GM18520 (cell line): ENCODE results near the gene HOXC5.

Experiments used
- ATAC-seq: cut with Tn5 transposase; IDR thresholded peaks from one replicate; pipeline ENCODE4 v1.9.1; 2021; ENCODE audit not compliant: unreplicated experiment

The HOXC5 gene

DNA sequence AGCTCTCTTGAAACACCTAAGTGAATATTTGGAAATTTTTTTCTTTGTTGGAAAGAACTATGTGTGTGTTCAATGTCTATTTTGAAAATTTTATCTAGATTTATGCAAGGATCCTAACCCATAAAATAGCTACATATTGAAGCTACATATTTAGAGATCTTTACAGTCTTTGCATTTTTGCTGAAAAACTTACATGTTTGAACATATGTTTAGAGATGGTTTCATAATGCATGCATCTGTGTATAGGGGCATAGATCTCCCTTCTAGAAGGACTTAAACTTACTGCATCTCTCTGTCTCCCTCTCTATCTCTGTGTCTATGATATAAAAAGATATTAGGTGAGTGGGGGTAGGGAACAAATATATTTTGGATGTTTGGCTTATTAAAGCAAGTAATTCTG, 12.6 kb downstream of the HOXC5 start:
- no peak for ATAC-seq

DNA sequence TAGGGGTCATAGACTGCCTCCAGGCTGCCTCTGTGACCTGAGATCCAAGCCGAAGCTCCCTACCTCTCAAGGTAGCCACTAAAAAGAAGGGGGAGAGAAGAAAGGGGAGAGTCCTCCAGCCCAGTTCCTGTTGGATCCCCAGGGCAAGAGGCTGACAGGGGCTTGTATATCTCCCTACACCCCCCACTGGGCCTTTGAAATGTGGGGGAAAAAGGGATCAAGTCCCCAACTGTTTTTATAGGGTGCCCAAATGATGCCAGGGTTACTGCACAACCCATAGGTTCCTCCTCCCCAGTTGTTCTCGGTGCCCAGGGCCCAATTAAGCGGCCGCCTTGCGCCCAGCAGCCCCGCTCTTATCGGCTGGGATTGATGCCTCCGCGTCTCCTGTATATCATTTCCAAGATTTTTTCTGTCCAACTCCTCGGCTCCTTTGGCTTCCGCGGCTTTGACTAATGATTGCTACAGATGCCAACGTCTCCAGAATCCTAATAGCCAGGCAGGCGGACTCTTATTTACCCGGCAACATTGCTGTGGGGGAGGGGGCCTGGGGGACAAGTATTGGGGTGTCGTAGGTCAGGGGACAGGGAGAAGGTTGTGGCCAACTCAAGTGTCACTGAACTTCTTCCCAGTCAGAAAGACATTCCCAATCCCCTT, 13.1 kb downstream of the HOXC5 start:
- no peak for ATAC-seq

DNA sequence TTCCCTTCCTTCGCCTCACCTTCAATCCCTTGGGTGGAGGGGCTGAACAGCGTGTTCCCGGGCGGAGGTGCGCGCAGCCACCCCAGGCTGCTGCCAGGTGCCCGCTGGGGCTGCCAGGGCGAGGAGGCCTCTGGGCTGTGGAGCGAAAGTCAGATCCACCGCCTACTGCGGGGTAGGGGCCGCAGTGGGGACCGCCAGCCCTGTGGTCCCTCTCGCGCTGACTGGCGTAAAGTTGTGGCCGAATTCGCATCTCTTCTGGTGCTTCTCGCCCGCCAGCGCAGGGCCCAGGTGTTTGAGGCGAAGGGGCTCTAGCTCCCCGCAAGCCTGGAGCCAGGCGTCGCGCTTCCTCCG, 13.9 kb downstream of the HOXC5 start:
- no peak for ATAC-seq

DNA sequence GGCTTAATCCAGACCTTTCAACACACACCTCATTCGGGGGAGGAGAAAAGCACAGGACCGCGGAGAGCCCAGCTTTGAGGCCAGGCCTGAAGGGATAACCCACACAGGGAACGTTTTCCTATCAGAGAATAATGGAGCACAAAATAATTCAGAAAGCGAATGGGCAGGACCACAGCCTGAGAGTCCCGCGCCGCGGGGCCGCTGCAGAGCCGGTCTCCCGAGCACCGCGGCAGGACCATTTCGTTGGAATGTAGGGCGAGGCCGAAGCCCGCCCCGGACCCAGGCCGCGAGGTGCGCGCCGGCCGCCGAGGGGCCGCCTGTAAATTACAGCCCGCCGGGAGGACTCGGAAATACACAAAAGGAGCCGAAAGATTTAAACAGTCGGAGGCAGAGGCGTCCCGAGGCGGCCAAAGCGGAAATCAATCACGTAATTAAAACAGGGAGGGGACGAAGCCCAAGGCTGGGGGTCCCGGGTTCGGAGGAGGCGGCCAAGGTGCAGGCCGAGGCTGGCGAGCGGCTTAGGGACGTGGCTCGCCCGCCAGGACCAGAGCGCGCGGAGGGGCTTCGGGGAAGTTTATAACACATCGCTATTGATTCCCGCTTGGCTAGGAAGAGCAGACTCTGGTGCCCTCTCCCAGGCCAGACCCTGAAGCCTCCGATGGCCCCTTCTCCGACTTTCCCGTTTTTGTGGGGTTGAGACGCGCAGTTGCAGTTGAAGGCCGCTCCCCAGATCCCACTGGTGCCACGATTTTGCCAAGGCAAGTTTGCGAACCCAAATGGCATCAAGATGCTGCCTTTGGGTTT, 14.5 kb downstream of the HOXC5 start:
- no peak for ATAC-seq

DNA sequence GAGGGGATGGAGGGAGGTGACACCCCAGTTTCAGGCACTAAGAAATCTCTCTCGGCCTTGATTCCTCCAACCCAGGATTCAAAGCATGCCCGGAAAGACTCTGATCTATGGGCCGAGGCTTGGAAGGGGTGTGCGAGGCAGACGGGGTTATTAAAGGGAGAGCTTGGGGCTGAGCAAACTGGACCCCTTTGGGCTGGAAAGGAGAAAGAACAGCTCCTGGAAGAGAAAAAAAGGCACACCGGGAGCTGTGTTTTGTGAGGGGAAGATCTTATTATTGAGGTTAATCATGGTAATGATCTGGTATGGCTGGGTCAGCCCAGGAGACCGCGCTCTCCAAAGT, 15.1 kb downstream of the HOXC5 start:
- no peak for ATAC-seq

DNA sequence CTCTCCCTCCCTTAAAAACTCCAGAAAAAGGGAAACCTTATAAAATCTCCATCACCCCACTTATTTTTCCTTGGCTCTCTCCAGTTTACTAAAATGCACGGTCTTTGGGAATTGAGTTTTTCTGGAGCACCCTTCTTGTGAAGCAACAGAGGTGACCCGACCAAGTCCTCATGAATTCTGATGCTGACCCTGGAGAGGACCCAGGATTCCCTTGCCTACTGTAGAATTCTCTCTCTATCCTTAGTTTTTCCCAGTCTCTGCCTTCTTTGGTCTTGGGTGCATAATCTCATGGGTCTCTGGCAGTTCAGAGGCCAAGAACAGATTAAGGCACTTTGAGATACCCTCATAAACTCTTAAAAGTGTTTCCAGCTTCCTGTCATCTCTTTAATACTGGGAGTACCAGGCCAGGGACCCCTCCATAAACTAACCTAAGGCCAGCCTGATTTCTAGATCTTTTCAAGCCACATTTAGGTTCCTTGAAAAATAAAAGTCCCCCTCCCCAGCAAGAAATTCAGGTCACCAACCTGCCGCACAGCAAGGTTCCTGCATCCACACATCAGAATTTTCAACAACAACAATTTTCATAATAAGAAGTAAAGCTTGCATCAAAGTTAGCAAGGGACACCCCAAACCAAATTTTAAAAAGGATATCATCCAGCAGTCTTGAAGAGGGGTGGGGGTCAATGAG, 15.7 kb downstream of the HOXC5 start:
- no peak for ATAC-seq

DNA sequence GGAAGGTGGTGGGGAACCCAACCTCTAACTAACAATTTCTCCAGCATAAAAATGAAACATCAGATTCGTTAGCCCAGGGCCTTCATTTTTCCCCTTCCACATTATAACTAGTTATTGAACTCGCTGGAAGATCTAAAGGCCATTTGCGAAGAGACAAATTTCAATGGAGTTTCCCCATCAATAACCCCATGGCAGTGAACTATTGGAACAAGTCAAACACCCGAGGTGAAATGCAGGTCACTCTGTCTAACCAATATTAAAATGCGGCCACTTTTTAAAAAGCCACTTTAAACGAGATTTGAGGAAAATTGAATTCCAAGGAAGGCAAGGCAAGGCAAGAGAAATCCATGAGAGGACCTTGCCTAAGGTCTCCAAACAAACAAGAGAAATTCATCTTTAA, 16.3 kb downstream of the HOXC5 start:
- no peak for ATAC-seq

DNA sequence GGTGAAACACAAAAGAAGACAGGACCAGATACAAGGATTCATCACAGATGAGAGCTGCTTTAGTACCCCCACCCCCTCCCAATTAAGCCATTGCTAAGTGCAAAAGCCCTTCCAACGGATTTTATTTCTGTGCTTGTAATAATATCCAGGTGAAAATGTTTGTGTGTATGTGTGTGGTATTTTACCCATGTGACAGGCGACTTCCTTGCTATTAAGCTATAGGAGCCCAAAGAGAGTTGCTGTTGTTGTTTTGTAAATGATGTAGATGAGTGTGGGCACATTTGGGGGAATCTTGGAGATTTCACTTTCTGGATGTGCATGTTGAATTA, 17.6 kb downstream of the HOXC5 start:
- no peak for ATAC-seq

DNA sequence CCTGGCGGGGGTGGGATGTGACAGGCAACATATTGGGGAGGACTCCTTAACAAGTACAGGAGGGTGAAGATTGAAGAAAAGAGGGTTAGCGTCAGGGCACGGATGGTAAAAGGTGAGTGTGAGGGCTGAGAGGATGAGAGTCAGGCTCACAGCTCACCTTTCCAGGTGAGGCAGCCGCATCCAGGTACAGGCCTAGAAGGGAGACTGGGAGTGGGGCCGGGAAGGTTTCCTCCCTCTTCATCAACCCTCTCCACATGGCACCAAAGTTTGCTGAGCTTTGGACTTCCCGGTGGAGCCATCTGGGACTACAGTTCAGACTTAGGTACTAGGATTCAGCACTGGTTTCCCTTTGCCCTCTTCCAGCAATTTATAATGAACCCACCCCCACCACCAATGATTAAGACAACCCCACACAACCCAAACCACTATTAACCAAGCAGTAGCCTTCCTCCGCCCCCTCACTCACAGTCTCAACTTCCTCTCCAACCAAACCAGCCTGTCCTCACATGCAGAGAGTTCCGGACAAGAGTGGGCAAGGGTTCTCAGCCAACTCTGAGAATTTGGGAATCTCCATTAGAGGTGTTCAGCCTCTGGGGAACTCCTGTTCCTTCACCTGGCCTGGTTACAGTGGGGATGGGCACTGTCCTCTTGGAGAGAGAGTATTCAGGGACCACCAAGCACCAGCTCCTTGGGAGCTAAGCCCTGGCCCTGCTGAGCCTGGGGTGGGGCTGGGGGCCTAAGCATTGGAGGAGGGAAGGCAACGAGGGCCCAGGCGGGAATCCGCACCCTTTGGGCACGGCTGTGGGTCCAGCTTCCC, 18.4 kb downstream of the HOXC5 start:
- ATAC-seq = no peak

DNA sequence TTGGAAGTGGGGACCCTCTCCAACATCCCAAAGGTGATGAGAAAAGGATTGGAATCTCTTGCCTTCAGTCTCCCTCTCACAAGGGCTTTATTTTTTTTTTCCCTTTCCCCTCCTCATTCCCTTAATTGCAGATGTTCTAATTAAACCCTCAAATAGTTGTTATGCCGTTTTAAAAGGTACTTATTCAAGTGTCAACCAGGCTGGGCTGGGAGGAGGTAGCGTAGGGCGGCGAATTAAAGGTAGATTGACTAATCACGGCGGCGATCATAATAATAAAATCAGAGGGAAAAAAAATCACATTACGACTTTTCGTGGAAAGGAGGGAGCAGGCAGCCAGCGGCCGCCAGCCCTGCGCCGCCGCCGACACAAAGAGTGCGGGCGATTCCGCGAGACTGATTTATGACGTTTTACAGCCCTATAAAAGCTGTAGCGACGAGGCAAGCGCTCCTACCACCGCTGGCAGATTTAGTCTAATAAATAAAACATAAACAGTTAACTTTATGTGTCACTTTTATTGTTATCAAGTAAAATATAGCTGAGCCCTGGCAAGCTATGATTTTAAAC, 19.1 kb downstream of the HOXC5 start:
- ATAC-seq = no peak

DNA sequence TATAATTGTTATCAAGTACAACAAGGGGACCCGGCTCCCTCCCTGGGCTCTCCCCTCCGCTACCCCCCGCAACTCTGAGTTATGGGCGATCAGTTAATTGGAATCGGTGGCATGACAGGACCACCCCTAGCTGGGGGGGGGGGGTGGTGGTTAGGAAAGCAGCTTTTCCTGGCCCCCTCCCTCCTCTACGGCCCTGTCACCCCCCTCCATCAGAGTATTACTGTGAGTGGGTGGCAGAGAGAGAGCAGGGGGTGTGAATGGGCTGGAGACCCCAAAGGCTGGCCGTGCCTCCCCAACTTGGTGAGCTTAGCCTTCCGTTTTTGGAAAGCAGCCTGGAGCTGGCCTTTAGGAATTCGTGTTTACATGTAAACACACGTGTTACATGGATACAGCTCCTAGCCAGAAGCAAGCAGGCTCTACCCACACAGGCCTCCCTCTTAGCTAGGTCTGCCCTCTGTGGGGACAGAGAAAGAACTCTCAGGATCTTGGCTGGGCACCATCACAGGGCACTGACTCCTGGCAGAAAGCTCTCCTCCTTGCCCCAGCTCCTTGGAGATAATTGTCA, 19.7 kb downstream of the HOXC5 start:
- no peak for ATAC-seq

DNA sequence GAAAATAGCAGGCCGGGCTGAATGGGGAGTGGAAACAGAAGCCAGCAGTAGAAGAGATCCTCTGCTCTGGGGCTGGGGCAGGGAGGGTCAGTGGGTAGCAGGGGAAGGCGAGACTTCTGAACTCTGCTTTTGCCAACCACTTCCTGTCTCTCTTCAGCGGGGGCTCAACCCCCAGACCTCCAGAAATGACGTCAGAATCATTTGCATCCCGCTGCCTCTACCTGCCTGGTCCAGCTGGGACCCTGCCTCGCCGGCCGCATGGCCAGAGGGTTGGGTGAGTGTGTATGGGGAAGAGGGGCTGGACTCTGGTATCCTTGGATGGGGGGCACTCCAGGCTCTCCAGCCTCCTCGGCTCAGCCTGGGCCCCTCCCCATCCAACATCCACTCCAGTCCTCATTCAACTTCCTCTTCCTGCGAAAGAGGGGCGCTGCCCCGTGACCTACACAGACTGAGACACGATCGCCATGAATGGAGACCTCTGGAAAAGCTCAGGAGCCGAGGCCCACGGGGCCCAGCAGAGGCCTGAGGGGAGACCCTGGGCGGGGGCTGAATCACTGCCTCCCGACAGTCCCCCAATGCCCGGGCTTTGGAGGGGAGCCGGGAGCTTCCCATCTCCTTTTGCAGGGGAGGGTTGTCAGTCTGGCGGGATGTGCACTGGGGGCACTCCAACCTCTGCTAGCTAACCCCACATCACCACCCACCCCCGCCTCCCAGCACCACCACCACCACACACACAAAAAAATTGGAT, 20.3 kb downstream of the HOXC5 start:
- ATAC-seq = peak; percentile 49

DNA sequence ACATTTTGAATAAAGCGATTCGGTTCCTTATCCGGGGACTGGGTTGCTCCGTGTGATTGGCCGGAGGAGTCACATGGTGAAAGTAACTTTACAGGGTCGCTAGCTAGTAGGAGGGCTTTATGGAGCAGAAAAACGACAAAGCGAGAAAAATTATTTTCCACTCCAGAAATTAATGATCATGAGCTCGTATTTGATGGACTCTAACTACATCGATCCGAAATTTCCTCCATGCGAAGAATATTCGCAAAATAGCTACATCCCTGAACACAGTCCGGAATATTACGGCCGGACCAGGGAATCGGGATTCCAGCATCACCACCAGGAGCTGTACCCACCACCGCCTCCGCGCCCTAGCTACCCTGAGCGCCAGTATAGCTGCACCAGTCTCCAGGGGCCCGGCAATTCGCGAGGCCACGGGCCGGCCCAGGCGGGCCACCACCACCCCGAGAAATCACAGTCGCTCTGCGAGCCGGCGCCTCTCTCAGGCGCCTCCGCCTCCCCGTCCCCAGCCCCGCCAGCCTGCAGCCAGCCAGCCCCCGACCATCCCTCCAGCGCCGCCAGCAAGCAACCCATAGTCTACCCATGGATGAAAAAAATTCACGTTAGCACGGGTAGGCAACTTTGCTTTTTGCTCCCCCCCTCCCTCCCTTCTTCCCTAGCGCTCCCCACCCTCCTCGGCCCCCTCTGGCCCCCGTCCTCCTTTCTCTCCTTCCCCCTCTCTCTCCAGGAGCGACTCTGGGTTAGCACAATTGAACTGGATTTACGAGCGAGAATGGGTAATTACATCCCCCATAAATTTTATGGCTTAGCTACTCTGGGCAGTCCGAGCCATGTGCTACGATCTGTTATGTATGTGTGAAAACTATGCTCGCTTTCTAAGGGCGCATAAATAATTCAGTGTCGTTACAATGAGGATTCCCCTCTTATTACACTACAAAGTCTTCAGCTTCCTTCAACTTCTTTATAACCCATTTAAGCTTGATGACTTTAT, 21.2 kb downstream of the HOXC5 start, which contains the start of gene HOXC4:
HOXC4 (plus strand) TSS at position 85 of the 991 bp plus-strand sequence; CDS start at position 173, 88 bp downstream.
- ATAC-seq = no peak

DNA sequence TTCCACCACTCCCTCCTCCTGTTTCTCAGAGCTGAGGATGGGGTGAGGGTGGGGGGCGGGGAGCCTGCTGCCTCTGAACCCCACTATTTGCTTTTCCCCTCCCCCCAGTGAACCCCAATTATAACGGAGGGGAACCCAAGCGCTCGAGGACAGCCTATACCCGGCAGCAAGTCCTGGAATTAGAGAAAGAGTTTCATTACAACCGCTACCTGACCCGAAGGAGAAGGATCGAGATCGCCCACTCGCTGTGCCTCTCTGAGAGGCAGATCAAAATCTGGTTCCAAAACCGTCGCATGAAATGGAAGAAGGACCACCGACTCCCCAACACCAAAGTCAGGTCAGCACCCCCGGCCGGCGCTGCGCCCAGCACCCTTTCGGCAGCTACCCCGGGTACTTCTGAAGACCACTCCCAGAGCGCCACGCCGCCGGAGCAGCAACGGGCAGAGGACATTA, 21.9 kb downstream of the HOXC5 start:
- no peak for ATAC-seq

DNA sequence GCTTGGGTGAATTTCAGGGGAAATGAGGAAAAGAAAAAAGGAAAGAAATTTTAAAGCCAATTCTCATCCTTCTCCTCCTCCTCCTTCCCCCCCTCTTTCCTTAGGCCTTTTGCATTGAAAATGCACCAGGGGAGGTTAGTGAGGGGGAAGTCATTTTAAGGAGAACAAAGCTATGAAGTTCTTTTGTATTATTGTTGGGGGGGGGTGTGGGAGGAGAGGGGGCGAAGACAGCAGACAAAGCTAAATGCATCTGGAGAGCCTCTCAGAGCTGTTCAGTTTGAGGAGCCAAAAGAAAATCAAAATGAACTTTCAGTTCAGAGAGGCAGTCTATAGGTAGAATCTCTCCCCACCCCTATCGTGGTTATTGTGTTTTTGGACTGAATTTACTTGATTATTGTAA, 22.7 kb downstream of the HOXC5 start:
- ATAC-seq = no peak

DNA sequence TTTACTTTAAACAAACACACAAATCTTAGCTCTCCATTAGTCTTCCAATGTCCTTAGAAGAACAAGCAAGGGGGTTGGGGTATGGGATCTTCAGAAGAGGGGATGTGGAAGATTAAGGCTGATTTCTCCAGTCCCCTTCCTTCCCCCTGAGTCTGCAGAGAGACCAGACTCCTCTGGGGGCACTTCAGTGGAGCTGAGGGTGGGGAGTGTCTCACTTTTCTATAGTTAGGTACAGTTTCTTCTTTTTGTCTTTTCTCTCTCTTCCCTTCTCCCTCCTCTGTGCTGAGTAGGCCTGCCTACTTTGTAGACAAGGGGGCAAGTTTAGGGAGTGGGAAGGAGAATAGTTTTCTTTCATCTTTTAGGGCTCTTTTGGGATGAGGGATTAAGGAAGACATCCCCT, 23.3 kb downstream of the HOXC5 start:
- ATAC-seq = no peak

DNA sequence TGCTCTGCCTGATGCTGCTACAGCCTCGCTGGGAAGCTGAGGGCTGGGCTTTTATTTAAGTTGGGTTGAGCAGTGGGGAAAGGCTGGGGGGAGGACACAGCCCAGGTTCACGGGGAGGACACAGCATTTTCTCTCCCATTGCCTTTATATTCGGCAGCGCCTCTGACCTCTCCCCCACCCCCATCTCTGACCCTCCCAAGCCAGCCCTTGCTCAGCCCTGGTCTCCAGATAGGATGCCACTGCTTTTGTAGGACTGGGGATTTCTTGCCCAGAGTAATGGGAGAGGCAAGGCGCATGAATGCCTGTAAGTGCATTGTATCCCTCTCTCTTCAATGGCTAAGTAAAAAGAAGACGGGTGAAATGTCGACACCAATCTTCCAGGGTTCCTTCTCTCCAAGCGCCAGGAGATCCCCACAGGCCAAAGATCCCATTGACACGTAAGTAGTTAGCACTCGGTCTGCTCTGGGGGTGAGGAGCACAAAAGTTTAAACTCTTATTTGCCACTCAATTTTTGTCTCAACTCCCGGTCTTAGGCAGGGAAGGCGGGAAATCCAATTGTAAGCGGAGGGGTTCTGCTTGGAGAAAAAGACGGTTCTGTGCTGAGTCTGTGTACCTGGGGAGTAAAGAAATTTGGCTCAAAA, 25.4 kb downstream of the HOXC5 start:
- no peak for ATAC-seq

DNA sequence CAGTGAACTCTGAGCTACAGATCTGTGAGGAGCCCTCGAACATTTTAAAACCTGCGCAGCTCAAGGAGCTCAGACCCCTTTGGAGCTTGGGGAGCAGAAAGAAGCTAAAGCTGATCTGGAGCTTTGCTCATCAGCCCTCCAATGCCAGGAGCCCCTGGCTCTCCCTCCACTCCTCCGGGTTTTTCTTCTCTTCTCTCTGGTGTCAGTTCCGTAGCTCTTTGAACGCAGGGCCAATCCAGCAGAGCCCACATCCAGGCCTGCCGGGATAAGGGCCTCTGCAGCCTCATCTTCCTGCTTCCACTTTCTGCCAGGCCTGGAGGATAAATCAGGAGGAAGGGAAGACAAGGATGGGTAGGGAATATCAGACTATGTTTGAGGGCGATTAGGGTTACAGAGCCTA, 26.8 kb downstream of the HOXC5 start:
- ATAC-seq = no peak
